Smooth muscle cell (in vitro differentiated cells): ENCODE results near the gene TSGA10IP. TPM values are rescaled to one million over a fixed set of nuclear protein-coding genes. Genes with fewer than 3 reads are reported as not detected.

Experiments used
- DNase-seq: peaks from one replicate; lab custom pipeline; 2025; ENCODE audit not compliant: unreplicated experiment; lab: John Stamatoyannopoulos, UW
- H2AFZ ChIP-seq: fragments of 200-600 bp; sonication (generic); 2 replicates; pipeline ENCODE4 v1.6.0; 2016; ENCODE audit warnings: antibody characterized with exemption, low read depth, mild to moderate bottlenecking
- H3F3A ChIP-seq: fragments of 200-600 bp; sonication (generic); 2 replicates; pipeline ENCODE4 v1.6.0; 2017; ENCODE audit warnings: antibody characterized with exemption, low read depth
- H3K27ac ChIP-seq: fragments of 200-600 bp; sonication (generic); 2 replicates; pipeline ENCODE4 v1.5.1; 2016; ENCODE audit warnings: low read depth, mild to moderate bottlenecking
- H3K27me3 ChIP-seq: fragments of 200-600 bp; sonication (generic); 2 replicates; pipeline ENCODE4 v1.6.1; 2016; ENCODE audit warnings: low read depth, mild to moderate bottlenecking
- H3K36me3 ChIP-seq: fragments of 200-600 bp; sonication (generic); 2 replicates; pipeline ENCODE4 v1.5.1; 2016; ENCODE audit warnings: low read depth
- H3K4me1 ChIP-seq: fragments of 200-600 bp; sonication (generic); 2 replicates; pipeline ENCODE4 v1.5.1; 2016; ENCODE audit warnings: low read depth
- H3K4me2 ChIP-seq: fragments of 200-600 bp; sonication (generic); 2 replicates; pipeline ENCODE4 v1.6.0; 2016; ENCODE audit warnings: mild to moderate bottlenecking
- H3K4me3 ChIP-seq: fragments of 200-600 bp; sonication (generic); 2 replicates; pipeline ENCODE4 v1.5.1; 2016; ENCODE audit warnings: mild to moderate bottlenecking
- H3K79me2 ChIP-seq: fragments of 200-600 bp; sonication (generic); 2 replicates; pipeline ENCODE4 v1.6.0; 2016; ENCODE audit warnings: low read depth, mild to moderate bottlenecking
- H3K9ac ChIP-seq: fragments of 200-600 bp; sonication (generic); 2 replicates; pipeline ENCODE4 v1.6.0; 2016; ENCODE audit warnings: low read depth
- H3K9me3 ChIP-seq: fragments of 200-600 bp; sonication (generic); replicated peaks from 2 replicates; pipeline ENCODE4 v1.5.1; 2016; ENCODE audit warnings: low read depth
- H4K20me1 ChIP-seq: fragments of 200-600 bp; sonication (generic); 2 replicates; pipeline ENCODE4 v1.6.0; 2016; ENCODE audit warnings: low read depth
- WGBS: methylation state at CpG from one replicate; pipeline ENCODE4 v1.1.7; 2016; ENCODE audit warnings: low lambda C conversion rate; 5-methylcytosine and 5-hydroxymethylcytosine counted together
- polyA plus RNA-seq: library from polyadenylated mRNA; unstranded; fragments of >200 nt; fragmentation: Nextera tagmentation; extraction: Ambion mirVana; gene quantifications from 2 replicates; pipeline ENCODE4 v1.2.1, GENCODE V29; 2016
- total RNA-seq: library from RNA; depleted of rRNA; stranded (reverse); fragments of >200 nt; gene quantifications from 2 replicates; pipeline ENCODE4 v1.2.3, GENCODE V29; 2014
- TF ChIP-seq, protein P1 (sequence below): fragments of 200-600 bp; sonication (generic); IDR thresholded peaks from 2 replicates; pipeline ENCODE4 v1.5.1; 2017; ENCODE audit warnings: borderline replicate concordance, mild to moderate bottlenecking, antibody characterized with exemption; ENCODE audit not compliant: insufficient read depth, poor library complexity, severe bottlenecking

Gene TSGA10IP
- total and polyA plus RNA-seq, 2 experiments from 2014 or later: 0.27 to 1.5 TPM

DNA sequence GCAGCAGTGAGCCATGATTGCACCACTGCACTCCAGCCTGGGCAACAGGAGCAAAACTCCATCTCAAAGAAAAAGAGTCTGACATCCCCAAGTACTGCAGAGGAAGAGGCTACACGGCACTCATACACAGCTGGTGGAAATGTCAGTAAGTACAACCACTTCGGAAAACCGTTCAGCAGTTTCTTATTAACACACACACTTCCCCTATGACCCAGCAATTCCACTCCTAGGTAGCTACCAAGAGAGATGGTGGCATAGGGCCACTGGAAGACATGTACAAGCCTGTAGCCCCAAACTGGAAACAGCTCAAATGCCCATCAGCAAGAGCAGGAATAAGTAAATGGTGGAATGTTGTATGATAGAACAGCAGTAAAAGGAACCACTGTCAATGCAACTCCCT lies 22.7 kb upstream of the TSGA10IP start:
- Histone ChIP-seq H3K4me2 (no peak overlapping the region), H3K36me3 (no peaks in the 10 kb centered on the region), H3K9me3 (no peaks in the 10 kb centered on the region), H3F3A (peaks cover 10% of the 10 kb centered on the region), H3K4me3 (no peak overlapping the region), H3K27ac (no peak overlapping the region), H2AFZ (no peak overlapping the region), H3K79me2 (peaks cover 24% of the 10 kb centered on the region), H3K4me1 (peaks cover 14% of the 10 kb centered on the region), H3K27me3 (no peaks in the 10 kb centered on the region), H4K20me1 (peaks cover 6% of the 10 kb centered on the region), H3K9ac (no peak overlapping the region)
- TF ChIP-seq, protein P1, sequence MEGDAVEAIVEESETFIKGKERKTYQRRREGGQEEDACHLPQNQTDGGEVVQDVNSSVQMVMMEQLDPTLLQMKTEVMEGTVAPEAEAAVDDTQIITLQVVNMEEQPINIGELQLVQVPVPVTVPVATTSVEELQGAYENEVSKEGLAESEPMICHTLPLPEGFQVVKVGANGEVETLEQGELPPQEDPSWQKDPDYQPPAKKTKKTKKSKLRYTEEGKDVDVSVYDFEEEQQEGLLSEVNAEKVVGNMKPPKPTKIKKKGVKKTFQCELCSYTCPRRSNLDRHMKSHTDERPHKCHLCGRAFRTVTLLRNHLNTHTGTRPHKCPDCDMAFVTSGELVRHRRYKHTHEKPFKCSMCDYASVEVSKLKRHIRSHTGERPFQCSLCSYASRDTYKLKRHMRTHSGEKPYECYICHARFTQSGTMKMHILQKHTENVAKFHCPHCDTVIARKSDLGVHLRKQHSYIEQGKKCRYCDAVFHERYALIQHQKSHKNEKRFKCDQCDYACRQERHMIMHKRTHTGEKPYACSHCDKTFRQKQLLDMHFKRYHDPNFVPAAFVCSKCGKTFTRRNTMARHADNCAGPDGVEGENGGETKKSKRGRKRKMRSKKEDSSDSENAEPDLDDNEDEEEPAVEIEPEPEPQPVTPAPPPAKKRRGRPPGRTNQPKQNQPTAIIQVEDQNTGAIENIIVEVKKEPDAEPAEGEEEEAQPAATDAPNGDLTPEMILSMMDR: no peak
- 97% methylated on average over 3 of the region's 3 CpGs for WGBS
- no peak for DNase-seq

DNA sequence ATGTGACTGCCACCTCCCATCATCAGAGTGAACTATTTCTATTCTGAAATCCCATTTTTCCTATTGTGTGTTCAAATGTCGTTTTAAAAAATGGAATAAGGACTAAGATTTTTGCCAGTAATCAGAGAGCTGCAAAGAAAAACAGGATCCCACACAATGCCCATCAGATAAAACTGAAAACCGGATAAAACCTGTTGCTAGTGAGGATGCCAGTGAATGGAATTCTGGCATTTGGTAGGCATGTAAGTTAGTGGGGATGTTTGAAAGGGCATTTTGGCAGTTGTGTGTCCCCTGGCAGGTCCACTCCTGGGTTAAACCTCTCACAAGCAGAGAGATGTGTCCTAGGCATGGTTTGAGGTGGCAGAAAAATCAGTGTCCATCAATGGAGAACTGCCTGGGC lies 19.9 kb upstream of the TSGA10IP start:
- Histone ChIP-seq H3K9me3 (no peaks in the 10 kb centered on the region), H3K9ac (no peak overlapping the region), H3K4me3 (no peak overlapping the region), H4K20me1 (peaks cover 1% of the 10 kb centered on the region), H2AFZ (no peak overlapping the region), H3F3A (no peaks in the 10 kb centered on the region), H3K27me3 (no peaks in the 10 kb centered on the region), H3K36me3 (no peaks in the 10 kb centered on the region), H3K4me1 (peaks cover under 1% of the 10 kb centered on the region), H3K4me2 (no peak overlapping the region), H3K27ac (no peak overlapping the region), H3K79me2 (peaks cover 1% of the 10 kb centered on the region)
- no peak for DNase-seq
- TF ChIP-seq, protein P1: no peak
- 96% methylated on average over 2 of the region's 2 CpGs for WGBS

DNA sequence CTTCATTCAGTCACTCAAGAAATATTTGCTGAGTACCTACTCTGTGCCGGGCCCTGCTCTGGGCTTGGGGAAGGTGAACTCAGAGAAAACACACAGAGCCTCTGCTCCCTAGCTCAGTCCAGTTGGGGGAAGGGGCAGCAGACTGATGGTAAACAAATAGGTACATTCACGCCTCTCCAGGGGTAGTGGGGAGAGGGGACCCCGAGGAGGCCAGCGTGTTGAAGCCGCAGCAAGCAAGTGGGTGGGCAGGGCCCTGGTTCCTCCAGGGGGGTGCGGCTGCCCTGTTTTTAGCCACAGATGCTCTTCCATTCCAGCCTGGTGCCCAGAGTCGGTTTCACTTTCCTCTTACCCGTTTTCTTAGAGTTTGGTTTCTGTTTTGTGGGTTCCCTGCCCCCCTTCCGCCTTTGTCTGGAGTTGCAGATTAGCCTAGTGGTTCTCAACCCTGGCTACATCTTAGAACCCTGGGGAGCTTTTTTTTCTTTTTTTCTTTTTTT lies 17.3 kb upstream of the TSGA10IP start:
- Histone ChIP-seq H3K4me2 (no peak overlapping the region), H3K27me3 (no peaks in the 10 kb centered on the region), H3K9ac (no peak overlapping the region), H3K4me1 (no peaks in the 10 kb centered on the region), H3K27ac (no peak overlapping the region), H3K9me3 (no peaks in the 10 kb centered on the region), H3F3A (no peaks in the 10 kb centered on the region), H4K20me1 (no peaks in the 10 kb centered on the region), H2AFZ (no peak overlapping the region), H3K4me3 (no peak overlapping the region), H3K36me3 (no peaks in the 10 kb centered on the region), H3K79me2 (no peaks in the 10 kb centered on the region)
- TF ChIP-seq, protein P1: no peak
- no peak for DNase-seq
- 88% methylated on average over 9 of the region's 9 CpGs for WGBS

DNA sequence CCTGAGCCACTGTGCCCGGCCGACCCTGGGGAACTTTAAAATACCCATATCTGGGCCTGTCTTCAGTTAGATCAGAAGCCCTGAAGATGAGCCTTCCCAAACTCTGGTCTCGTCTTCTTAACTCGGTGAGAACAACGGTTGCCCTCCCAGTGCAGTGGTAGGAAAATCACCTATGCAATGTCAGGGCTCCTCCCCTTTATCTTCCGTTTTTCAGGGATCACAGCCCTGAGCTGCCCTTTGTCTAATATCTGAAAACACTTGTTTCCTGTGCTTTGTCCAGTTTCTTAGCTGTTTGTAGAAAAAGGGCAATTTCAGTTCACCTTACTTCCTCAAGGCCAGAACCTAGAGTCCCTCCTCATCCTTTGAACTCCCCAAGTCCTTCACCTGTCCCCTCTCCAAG lies 16.6 kb upstream of the TSGA10IP start:
- no peak overlapping the region for H3K27ac ChIP-seq

More for the DNA sequence above, 16.6 kb upstream of the TSGA10IP start:
- H3K4me2 ChIP-seq: no peak overlapping the region
- H3K4me3 ChIP-seq: no peak overlapping the region
- 91% methylated on average over 6 of the region's 6 CpGs for WGBS
- DNase-seq: no peak
- TF ChIP-seq, protein P1: no peak
- H2AFZ ChIP-seq: no peak overlapping the region
- no peaks in the 10 kb centered on the region for H3K36me3 ChIP-seq
- H3K4me1 ChIP-seq: no peaks in the 10 kb centered on the region
- H3K79me2 ChIP-seq: no peaks in the 10 kb centered on the region
- no peaks in the 10 kb centered on the region for H3K9me3 ChIP-seq
- H3F3A ChIP-seq: no peaks in the 10 kb centered on the region
- H3K27me3 ChIP-seq: no peaks in the 10 kb centered on the region
- H3K9ac ChIP-seq: no peak overlapping the region
- H4K20me1 ChIP-seq: no peaks in the 10 kb centered on the region
